ENCODE data around the gene PLA2G12A.

The PLA2G12A gene

DNA sequence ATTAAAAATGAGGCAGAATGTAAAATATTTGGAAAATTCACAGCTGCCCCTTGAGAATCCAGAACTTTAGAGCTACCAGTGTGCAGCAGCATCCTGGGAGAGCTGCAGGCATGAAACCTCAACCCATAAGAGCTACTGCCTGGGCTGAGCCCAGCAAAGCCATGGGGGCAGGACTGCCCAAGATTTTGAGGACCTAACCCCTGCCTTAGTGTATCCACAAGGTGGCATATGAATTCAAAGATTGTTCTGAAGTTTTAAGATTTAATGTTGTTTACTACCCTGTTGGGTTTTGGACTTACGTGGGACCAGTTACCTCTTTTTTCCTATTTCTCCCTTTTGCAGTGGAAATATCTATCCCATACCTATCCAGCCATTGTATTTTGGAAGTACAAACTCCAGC lies 53.0 kb downstream of the PLA2G12A start:
- no peak for DNase-seq

DNA sequence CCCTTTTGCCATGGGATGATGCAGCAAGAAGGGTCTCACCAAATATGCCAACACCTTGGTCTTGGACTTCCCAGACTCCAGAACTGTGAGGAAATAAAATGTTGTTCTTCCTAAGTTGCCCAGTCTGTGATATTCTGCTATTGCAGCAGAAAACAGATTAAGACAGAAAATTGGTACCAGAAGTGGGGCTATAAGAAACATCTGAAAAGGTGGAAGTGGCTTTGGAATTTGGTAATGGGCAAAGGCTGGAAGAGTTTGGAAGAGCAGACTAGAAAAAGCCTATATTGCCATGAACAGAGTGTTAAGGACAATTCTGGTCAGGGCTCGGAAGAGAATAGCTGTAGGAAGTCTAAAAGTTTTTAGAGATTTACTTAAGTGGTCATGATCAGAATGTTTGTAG lies 54.0 kb downstream of the PLA2G12A start:
- no peak for DNase-seq

DNA sequence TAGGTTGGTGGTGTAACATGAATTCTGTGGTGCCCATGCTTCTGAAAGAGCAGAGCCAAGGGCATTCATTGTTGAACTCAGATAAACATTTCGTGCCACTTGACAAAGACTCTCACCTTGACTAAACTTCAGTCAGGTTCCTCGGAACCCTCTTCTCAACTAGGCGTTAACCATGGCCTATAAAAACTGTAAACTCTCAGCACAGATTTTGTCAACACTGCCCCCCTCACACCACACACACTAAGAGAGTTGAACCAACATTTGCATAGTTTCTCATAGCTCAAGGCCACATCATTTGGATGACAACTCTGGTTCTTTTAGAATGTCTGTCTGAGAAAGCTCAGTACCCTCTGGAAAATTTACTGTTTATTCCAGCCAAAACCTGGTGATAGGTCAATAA lies 54.7 kb downstream of the PLA2G12A start:
- no peak for DNase-seq

DNA sequence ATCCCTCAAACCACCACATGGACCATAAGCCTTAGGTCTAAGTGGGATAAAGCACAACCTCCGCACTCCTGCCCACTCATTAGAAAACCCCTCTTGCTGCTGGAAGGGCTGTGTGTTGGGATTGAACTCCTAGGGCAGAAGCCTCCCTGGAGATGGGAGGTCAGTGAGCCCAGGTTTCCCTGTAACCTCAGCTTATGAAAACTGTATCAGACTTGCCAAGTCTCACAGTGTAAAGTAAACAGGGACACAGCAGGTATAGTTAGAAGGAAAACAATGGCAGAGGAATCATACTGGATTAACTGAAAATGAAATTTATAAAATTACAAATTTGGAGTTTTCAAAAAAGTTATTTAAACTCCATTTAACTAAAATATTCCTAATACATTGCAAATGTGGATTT lies 56.6 kb downstream of the PLA2G12A start:
- no peak for DNase-seq

DNA sequence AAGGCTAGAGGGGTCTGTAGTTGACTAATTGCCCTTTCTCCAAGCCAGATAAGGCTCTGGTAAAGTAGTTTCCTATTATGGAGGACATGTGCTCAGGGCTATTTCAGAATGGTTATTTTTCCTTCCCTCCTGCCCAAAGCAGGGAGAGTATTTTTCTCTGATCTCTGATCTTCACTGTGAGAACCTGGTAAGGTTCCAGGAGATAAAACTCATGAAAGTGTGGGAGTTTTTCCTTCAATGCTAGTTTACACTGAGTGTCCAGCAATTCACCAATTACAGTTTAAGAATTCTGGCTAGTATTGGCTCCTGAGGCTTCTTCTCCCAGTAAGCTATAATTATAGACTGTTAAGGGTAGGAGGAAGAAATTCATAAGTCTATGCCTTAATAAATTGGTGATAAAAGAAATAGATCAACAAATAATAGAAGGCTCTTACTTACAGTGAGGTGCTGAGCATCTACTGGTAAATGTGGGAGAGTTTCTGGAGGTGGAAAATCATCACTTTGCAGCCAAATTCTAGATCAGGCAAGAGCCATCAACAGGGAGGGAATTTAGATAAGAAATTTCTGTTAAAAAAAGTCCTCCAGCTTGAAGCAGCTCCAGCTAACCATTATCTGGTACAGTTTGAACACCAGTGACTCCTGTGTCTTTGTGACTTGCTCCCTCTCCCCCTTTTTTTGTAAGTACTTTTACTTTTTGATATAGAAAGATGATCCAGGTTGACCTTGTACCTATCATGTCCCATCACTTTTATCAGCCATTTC lies 57.5 kb downstream of the PLA2G12A start:
- no peak for DNase-seq

DNA sequence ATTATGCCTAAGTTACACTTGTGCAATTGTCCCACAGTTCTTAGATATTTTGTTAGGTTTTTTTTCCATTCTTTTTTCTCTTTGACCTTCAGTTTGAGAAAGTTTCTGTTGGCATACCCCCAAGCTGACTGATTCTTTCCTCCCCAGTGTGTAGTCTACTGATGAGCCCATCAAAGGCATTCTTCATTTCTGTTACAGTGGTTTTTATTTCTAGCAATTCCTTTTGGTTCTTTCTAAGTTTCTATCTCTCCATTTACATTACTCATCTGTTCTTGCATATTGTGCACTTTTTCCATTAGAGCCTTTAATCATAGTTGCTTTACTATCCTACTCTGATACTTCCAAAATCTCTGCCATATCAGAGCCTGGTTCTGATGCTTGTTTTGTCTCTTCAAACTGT lies 58.5 kb downstream of the PLA2G12A start:
- no peak for DNase-seq

DNA sequence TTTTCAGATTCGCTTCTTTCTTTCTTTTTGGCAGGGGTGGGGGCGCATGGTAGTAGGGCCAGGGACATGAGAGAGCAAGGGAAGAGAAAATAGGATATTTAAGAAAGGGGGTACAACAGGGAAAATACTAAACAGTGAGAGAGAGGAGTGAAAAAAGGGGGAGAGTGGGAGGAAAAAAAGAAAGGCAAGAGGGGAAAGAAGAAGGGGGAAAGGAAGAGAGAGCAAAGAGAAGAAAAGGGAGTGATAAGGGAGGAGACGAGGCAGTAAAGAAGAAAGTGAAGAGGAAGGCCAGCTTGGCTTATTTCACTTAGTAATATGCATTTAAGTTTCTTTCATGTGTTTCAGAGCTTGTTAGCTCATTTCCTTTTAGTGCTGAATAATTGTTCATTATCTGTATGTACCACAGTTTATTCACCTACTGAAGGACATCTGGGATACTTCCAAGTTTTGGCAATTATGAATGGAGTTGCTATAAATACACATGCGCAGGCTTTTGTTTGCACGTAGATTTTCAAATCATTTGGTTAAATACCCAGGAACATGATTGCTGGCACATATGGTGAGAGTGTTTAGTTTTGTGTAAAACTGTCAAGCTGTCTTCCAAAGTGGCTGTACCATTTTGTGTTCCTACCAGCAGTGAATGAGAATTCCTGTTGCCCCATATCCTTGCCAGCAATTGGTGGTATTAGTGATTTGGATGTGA lies 63.9 kb downstream of the PLA2G12A start:
- no peak for DNase-seq

DNA sequence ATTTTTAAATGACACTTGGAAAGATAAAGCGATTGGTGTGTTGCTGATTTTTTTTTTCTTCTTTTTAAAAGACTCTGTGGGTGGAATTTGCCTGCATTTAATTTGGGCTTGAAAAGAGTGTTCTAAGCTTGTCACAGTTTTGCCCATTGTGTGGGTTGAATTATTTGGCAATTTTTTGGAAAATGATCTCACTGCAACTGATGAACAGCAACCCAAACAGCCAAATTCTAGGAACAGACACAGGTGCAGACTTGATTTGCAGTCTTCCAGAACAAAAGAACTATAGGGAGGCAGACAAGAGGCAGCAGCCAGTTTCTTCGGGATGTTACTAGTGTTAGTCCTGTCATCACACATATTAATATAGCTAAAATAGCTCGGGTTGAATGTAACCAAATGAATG lies 67.1 kb downstream of the PLA2G12A start:
- DNase-seq: no peak

DNA sequence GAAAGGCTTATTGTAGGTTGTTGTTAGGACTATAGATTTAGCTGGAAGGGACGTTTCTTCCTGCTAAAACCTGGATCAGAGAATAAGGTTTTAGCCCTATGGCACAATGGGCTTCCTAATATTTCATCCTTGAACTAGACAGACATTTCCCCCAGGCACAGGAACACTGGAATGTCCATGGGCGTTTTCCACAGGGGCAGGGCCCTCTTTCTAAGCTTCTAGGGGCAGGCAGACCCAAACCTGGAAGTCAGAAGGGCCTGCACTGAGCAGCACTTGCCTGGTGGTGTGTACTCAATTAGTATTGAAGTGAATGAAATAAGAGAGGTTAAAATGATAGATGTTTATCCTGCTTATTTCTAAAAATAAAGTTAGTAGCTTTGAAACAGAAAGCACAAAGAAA lies 67.8 kb downstream of the PLA2G12A start:
- DNase-seq: no peak
